Spleen (tissue), 3 donors: ENCODE measurements around the gene FASTKD3.

Experiments
- POLR2A ChIP-seq, 3 donors: fragments of 450-650 bp; IDR thresholded peaks; one replicate each; pipeline ENCODE4 v1.5.1; 2017; ENCODE audit warnings: antibody characterized with exemption in 3 of 3, mild to moderate bottlenecking in 1 of 3
- POLR2AphosphoS5 ChIP-seq, 3 donors: sonication (generic); formaldehyde crosslinking; IDR thresholded peaks; one replicate each; pipeline ENCODE4 v1.5.1; 2017; ENCODE audit warnings: antibody characterized with exemption in 3 of 3

GRCh38 chr5:7856855-7857254 lies 12.0 kb downstream of the FASTKD3 start:
- no peak for TF ChIP-seq POLR2A (IDR thresholded peaks at IDR 0.05)
- TF ChIP-seq POLR2AphosphoS5 (IDR thresholded peaks at IDR 0.05) = no peak
